Measurements from ENCODE around the gene ADGRG4. TPM values are rescaled to one million over a fixed set of nuclear protein-coding genes. Genes with fewer than 3 reads are reported as not detected.

ADGRG4 gene
- not detected for total RNA-seq

GRCh38 chrX:136300721-136301120 is at the start of gene ADGRG4:
Gene ADGRG4, plus strand, starts transcription at chrX:136300963. Its CDS starts 7,815 bp downstream, at chrX:136308778.

GRCh38 chrX:136251041-136251991 is 49.4 kb upstream of the ADGRG4 start, which contains the start of gene MAP7D3:
Gene MAP7D3, minus strand, starts transcription at chrX:136251400. Its CDS starts 42 bp downstream, at chrX:136251358.

Other genes starting within 250 kb of the ADGRG4 start
- gene FHL1, start 153.4 kb upstream of the ADGRG4 start, total RNA-seq, result 163 TPM
- 0.94 TPM for gene MAP7D3, start 49.6 kb upstream of the ADGRG4 start, total RNA-seq
- not detected for gene BRS3, start 187.0 kb downstream of the ADGRG4 start, total RNA-seq
- 77.6 TPM for gene HTATSF1, start 196.6 kb downstream of the ADGRG4 start, total RNA-seq
- not detected for gene VGLL1, start 231.3 kb downstream of the ADGRG4 start, total RNA-seq